Omental fat pad (tissue), 4 donors: ENCODE results near the gene VCX2. TPM values are rescaled to one million over a fixed set of nuclear protein-coding genes. Genes with fewer than 3 reads are reported as not detected.

Source experiments
- ATAC-seq: fragments of 150-250 bp; one replicate; pipeline ENCODE4 v1.9.1; 2016; ENCODE audit warnings: mild to moderate bottlenecking, moderate library complexity; ENCODE audit not compliant: low FRiP score
- DNase-seq: peaks from one replicate; pipeline ENCODE4 v3.0.0-alpha.2; 2019; ENCODE audit warnings: low spot score
- CTCF ChIP-seq, 3 donors: fragments of 450-650 bp; IDR thresholded peaks; one replicate each; pipeline ENCODE4 v1.5.1; 2016 to 2017; ENCODE audit warnings: antibody characterized with exemption in 3 of 3, mild to moderate bottlenecking in 3 of 3, moderate library complexity in 2 of 3
- total RNA-seq, 4 donors: library from RNA; depleted of rRNA; stranded (reverse); fragments of >200 nt; gene quantifications; one replicate each; pipeline ENCODE4 v1.1.0, GENCODE V29; 2016

Gene VCX2
- total RNA-seq, 4 donors from 2014 or later, result not detected

- DNase-seq (no peak), ATAC-seq (no peak)
- TF ChIP-seq CTCF (IDR thresholded peaks at IDR 0.05), result no peak
Measured at GRCh38 chrX:8144925-8145324, 26.1 kb downstream of the VCX2 start.

GRCh38 chrX:8141896-8142295 lies 29.2 kb downstream of the VCX2 start:
- TF ChIP-seq CTCF (IDR thresholded peaks at IDR 0.05), result no peak
- DNase-seq (no peak), ATAC-seq (no peak)

GRCh38 chrX:8140986-8141744 lies 29.9 kb downstream of the VCX2 start:
- DNase-seq, result no peak
- ATAC-seq, result no peak

GRCh38 chrX:8139716-8140115 lies 31.4 kb downstream of the VCX2 start:
- no peak for TF ChIP-seq CTCF (IDR thresholded peaks at IDR 0.05)
- DNase-seq, result no peak
- ATAC-seq, result peak; percentile 89

More at GRCh38 chrX:8140986-8141744, 29.9 kb downstream of the VCX2 start:
- TF ChIP-seq CTCF (IDR thresholded peaks at IDR 0.05), result no peak

- ATAC-seq (no peak), DNase-seq (no peak)
- no peak for TF ChIP-seq CTCF (IDR thresholded peaks at IDR 0.05)
Measured at GRCh38 chrX:8138252-8138651, 32.8 kb downstream of the VCX2 start.

GRCh38 chrX:8126648-8127047 lies 44.4 kb downstream of the VCX2 start:
- ATAC-seq, result no peak
- DNase-seq, result no peak
- TF ChIP-seq CTCF (IDR thresholded peaks at IDR 0.05), result no peak

GRCh38 chrX:8126092-8126491 lies 45.0 kb downstream of the VCX2 start:
- ATAC-seq (no peak), DNase-seq (no peak)
- no peak for TF ChIP-seq CTCF (IDR thresholded peaks at IDR 0.05)
